Stimulated activated CD8-positive, alpha-beta memory T cell treated with anti-CD3 and anti-CD28 coated beads, Interleukin-15, amount 100 ng/mL, for 4 hours (primary cell): ENCODE results near the gene KRTAP4-3.
"Not testable (repeated sequence)": the region's sequence is repeated elsewhere in the genome, so short reads cannot be mapped to it uniquely, and the experiment has no call there.

Experiments used
- DNase-seq, 2 donors: peaks; one replicate each; pipeline ENCODE4 v3.0.0-alpha.2; 2020; ENCODE audit warnings: low read depth in 2 of 2

KRTAP4-3 gene

GRCh38 chr17:41168121-41168520 lies at the start of gene KRTAP4-3:
TSS of gene KRTAP4-3 (minus strand) at chr17:41168221. CDS start at chr17:41168172, 49 bp downstream.
- DNase-seq: no peak

DNA sequence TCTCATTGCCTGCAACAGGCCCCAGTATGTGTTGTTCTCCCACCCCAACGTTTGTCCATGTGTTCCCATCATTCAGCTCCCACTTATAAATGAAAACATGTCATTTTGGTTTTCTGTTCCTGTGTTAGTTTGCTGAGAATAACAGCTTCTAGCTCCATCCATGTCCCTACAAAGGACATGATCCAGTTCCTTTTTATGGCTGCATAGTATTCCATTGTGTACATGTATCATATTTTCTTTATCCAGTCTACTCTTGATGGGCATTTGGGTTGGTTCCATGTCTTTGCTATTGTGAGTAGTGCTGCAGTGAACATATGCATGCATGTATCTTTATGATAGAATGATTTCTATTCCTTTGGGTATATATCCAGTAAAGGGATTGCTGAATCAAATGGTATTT lies 47.7 kb upstream of the KRTAP4-3 start:
- no peak for DNase-seq

DNA sequence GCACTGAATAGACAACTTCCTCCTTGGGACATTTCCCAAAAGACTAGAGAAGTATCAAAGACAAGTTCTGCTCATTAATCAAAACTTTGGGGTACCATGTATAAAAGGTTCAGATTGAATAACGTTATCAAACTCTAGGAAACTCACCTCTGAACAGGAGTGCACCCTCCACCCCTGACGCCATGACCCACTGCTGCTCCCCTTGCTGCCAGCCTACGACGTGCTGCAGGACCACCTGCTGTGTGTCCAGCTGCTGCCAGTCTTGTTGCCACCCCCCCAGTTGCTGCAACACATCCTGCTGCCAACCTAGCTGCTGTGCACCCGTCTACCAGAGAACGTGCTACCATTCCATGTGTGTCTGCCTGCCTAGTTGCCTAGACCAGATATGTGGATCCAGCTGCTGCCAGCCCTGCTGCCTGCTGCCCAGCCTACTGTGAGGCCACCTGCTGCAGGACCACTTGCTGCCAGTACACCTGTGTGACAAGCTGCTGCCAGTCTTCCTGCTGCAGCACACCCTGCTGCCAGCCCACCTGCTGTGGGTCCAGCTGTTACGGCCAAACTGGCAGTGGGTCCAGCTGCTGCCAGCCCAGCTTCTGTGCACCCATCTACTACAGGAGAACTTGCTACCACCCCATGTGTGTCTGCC lies 44.6 kb upstream of the KRTAP4-3 start:
- DNase-seq: no peak

DNA sequence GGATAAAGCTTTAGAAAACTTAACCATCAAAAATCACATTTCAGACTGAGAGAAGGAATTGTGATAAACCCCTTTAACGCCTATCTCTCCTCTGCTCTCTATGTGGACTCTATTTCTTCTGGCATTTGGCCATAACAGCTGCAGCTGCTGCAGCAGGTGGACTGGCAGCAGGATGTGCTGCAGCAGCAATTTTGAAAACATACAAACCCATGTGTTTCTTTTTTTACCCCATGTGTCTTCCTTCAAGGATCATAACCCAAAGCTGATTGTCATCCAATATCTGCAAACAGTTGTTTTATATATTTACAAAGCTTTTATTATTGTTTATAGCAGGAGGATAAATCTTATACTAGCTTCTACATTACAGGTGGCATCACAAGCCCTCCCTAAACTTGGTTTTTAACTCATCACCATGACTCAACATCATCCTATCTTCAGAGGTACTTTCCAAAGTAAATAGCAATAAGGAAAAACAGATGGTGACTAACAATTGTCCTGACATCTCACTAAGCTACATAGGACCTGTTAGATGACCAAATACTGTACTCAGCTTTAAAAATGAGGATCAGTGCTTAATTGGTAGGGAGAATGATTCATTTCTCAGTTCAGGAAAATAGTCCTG lies 43.9 kb upstream of the KRTAP4-3 start:
- no peak for DNase-seq

- no peak for DNase-seq
These were observed 31.5 kb upstream of the KRTAP4-3 start for GRCh38 chr17:41199421-41200078.

GRCh38 chr17:41196068-41196467 lies 28.0 kb upstream of the KRTAP4-3 start:
- no peak for DNase-seq

DNA sequence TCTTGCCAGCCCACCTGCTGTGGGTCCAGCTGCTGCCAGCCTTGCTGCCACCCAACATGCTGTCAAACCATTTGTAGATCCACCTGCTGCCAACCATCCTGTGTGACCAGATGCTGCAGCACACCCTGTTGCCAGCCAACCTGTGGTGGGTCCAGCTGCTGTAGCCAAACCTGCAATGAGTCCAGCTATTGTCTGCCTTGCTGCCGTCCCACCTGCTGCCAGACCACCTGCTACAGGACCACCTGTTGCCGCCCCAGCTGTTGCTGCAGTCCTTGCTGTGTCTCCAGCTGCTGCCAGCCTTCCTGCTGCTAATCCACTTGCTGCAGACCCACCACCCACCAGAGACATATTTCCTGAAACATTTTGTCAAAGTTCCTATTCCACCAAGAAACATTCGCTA lies 22.3 kb upstream of the KRTAP4-3 start:
- no peak for DNase-seq

DNA sequence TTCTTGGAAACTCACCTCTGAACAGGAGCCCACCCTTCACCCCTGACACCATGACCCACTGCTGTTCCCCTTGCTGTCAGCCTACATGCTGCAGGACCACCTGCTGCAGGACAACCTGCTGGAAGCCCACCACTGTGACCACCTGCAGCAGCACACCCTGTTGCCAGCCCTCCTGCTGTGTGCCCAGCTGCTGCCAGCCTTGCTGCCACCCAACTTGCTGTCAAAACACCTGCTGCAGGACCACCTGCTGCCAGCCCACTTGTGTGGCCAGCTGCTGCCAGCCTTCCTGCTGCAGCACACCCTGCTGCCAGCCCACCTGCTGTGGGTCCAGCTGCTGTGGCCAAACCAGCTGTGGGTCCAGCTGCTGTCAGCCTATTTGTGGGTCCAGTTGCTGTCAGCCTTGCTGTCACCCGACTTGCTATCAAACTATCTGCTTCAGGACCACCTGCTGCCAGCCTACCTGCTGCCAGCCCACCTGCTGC lies 21.9 kb upstream of the KRTAP4-3 start, which contains the start of gene KRTAP9-1:
Gene KRTAP9-1, plus strand, starts transcription at position 51 of the 482 bp plus-strand sequence. Its CDS starts 0 bp downstream, at position 51.
- not testable (repeated sequence) for DNase-seq

DNA sequence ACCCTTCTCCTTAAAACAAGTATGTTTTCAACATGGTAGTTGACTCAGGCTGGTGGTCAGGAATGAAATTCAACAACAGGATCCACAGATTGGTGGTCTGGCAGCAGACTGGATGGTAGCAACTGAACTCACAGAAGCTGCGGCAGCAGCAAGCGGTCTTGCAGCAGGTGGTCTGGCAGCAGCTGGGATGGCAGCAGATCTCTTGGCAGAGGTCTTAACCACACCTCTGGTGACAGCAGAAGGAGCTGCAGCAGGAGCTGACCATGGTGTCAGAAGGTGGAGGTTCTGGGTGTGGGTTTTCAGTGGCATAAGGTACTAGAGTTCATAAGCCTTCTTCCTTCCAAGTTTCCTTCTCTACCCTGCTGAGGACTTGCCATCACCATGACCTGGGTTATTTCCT lies 18.9 kb upstream of the KRTAP4-3 start:
- no peak for DNase-seq

GRCh38 chr17:41185001-41185400 lies 17.0 kb upstream of the KRTAP4-3 start:
- DNase-seq: no peak

DNA sequence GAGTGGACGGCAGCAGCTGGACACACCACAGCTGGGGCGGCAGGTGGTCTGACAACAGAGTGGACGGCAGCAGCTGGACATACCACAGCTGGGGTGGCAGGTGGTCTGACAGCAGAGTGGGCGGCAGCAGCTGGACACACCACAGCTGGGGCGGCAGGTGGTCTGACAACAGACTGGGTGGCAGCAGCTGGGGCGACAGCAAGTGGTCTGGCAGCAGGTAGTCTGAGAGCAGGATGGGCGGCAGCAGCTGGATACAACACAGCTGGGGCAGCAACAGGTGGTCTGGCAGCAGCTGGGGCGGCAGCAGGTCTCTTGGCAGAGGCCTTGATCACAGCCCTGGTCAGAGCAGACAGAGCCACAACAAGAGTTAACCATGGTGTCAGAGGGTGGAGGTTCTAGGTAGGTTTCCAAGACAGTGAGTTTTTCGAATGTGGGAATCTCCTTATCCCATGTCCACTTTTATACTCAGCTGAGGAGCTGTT lies 16.5 kb upstream of the KRTAP4-3 start, which contains the start of gene KRTAP4-1:
Gene KRTAP4-1, minus strand, starts transcription at position 432 of the 482 bp plus-strand sequence. Its CDS starts 57 bp downstream, at position 375.
- no peak for DNase-seq

GRCh38 chr17:41178843-41179616 lies 11.0 kb upstream of the KRTAP4-3 start:
- no peak for DNase-seq

DNA sequence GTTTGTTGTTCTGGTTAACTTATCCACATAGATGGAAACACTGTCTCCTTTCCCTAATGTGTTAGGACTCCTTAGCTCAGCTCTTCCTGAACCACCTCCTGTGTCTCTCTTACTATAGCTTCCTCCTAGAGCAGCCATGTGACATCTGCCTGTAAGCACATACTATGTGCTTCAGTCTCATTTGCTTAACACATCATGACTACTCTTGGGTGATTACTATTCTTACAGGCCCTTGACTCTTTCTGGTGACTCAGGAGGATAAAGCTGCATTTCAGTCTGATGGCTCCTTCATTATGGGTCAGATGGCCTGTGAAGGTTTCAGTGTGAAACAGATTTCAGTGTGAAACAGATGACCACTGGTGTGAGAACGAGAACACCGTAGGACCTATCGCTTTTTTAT lies 10.3 kb upstream of the KRTAP4-3 start:
- no peak for DNase-seq

DNA sequence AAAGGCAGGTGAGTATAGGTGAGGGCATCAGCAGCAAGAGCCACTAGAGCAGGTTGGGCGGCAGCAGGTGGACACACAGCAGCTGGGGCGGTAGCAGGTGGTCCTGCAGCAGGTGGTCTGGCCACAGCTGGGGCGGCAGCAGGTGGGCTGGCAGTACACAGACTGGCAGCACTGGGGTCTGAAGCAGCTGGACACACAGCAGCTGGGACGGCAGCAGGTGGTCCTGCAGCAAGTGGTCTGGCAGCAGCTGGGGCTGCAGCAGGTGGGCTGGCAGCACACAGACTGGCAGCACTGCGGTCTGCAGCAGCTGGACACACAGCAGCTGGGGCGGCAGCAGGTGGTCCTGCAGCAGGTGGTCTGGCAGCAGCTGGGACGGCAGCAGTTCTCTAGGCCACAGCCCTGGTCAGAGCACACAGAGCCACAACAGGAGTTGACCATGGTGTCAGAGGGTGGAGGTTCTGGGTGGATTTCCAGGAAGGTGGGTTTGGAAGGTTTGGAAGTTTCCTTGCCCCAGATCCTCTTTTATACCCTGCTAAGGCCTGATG lies 9.8 kb upstream of the KRTAP4-3 start, which contains the start of gene KRTAP4-2:
Gene KRTAP4-2, minus strand, starts transcription at position 495 of the 545 bp plus-strand sequence. Its CDS starts 57 bp downstream, at position 438.
- DNase-seq: no peak

DNA sequence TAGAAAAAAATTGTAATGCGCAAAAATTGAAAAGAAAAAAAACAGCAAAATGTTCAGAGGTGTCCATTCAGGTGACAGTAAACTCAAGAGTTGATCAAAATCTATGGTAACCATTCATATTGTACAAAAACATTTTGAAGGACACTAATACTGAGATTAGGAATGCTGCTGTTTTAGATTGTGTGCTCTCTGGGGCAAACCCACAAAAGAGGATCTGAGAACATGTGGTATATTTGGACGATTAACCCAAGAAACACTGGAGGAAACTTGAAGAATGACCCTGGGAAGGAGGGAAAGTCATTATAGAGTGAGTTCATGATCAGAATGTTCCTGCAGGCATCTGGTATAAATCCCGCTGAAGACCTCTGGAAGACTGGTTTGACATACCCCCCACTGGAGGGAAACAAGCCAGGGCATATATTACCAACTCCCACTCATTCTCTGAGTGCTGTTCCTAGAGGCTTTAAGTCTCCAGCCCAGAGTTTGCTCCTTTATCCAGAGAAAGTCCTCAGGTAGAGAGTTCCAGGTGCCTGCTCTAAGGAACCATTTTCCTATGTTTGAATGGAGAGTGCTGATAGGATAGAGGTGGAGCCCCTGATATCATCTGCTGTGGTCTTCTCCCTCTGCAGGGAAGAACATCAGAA lies 8.8 kb upstream of the KRTAP4-3 start:
- DNase-seq: no peak

DNA sequence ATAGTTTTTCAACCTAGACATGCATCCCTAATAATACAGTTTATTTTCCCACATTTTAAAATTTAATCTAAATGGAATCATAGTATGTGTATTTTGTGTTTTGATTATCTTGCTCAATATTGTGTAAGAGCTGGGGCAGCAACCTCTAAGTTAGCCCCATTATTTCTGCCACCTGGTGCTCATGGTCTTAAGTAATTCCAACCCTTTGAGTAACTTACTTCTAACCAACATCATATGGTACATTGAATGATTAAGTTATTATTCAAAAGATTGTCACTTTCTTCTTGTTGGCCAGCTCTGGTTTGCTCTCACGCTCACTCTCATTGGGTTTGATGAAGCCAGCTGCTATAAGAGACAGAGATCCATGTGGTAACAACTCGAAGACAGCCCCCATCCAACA lies 3.9 kb upstream of the KRTAP4-3 start:
- no peak for DNase-seq

GRCh38 chr17:41167561-41167960 lies 460 bp downstream of the KRTAP4-3 start:
- DNase-seq: no peak

DNA sequence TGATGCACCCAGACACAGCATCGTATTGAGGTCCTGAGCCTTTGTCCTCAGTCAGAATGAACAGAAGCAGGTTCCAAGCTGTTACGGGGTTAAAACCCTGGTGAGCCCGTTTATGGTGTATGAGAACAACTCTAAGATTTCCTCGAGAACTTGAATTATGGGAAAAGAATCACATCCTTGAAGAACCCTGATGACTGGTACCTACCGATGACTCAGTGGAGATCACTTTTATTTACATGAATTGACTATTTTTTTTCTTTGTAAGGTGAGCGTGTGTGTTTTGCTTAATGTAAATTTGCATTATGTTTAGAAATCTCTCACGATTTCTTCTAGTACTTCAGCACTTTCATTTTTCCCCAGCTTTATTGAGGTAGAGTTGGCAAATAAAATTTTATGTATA lies 4.2 kb downstream of the KRTAP4-3 start:
- DNase-seq: no peak

GRCh38 chr17:41160648-41161047 lies 7.4 kb downstream of the KRTAP4-3 start, which contains the start of gene KRTAP4-4:
TSS of gene KRTAP4-4 (minus strand) at chr17:41160748. CDS start at chr17:41160691, 57 bp downstream.
- no peak for DNase-seq

GRCh38 chr17:41160190-41160589 lies 7.8 kb downstream of the KRTAP4-3 start:
- DNase-seq: not testable (repeated sequence)

DNA sequence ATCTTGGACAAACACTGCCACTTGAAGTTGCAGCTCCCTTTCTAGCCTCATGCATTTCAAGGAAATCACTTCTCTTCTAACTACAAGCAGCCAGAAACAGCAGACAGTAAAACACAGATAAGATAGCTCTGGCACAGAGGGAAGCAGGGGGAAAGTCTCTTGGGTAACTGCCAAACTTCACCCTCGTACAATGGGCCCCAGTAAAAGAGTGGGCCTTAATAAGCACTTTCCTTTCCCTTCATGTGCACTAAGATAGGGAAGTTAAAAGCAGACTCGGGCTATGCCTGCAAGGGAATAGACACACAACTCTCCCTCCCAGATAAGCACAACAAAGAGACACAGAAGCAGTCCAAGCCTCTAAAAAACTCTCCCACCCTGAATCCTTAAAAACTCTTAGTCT lies 14.2 kb downstream of the KRTAP4-3 start:
- DNase-seq: no peak
